Suprapubic skin (tissue), 4 donors: ENCODE data around the gene SNX24.

Experiments
- EP300 ChIP-seq: sonication (generic); formaldehyde crosslinking; IDR thresholded peaks from one replicate; pipeline ENCODE4 v1.6.1; 2017; ENCODE audit warnings: antibody characterized with exemption
- POLR2A ChIP-seq, 2 donors: fragments of 450-650 bp; IDR thresholded peaks; one replicate each; pipeline ENCODE4 v1.6.1; 2017; ENCODE audit warnings: antibody characterized with exemption in 2 of 2, mild to moderate bottlenecking in 2 of 2, moderate library complexity in 2 of 2
- POLR2AphosphoS5 ChIP-seq, 3 donors: sonication (generic); formaldehyde crosslinking; IDR thresholded peaks; one replicate each; pipeline ENCODE4 v1.6.1; 2017; ENCODE audit warnings: antibody characterized with exemption in 3 of 3
- TF ChIP-seq, protein P1 (sequence below), 2 donors: fragments of 200-600 bp in 1 of 2; fragments of 450-650 bp in 1 of 2; sonication (generic) in 1 of 2; IDR thresholded peaks; one replicate each; pipeline ENCODE4 v1.5.1; 2016 to 2019; ENCODE audit warnings: antibody characterized with exemption in 2 of 2, mild to moderate bottlenecking in 1 of 2, moderate library complexity in 1 of 2

DNA sequence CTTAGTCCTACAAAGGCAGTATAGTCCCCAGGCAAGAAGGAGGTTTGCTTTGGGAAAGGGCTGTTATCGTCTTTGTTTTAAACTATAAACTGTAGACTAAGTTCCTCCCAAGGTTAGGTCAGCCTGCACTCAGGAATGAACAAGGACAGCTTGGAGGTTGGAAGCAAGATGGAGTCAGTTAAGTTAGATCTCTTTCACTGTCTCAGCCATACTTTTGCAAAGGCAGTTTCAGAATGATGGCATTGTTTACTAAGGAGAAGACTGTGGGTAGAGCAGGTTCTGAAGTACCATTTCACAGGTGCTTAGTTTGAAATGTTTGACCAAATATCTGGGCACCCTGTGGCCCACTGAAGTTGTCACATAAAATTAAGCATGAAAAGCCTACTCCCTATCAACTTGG, 19.4 kb downstream of the SNX24 start:
- TF ChIP-seq, protein P1, sequence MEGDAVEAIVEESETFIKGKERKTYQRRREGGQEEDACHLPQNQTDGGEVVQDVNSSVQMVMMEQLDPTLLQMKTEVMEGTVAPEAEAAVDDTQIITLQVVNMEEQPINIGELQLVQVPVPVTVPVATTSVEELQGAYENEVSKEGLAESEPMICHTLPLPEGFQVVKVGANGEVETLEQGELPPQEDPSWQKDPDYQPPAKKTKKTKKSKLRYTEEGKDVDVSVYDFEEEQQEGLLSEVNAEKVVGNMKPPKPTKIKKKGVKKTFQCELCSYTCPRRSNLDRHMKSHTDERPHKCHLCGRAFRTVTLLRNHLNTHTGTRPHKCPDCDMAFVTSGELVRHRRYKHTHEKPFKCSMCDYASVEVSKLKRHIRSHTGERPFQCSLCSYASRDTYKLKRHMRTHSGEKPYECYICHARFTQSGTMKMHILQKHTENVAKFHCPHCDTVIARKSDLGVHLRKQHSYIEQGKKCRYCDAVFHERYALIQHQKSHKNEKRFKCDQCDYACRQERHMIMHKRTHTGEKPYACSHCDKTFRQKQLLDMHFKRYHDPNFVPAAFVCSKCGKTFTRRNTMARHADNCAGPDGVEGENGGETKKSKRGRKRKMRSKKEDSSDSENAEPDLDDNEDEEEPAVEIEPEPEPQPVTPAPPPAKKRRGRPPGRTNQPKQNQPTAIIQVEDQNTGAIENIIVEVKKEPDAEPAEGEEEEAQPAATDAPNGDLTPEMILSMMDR (IDR thresholded peaks at IDR 0.05) = no peak
- TF ChIP-seq POLR2A (IDR thresholded peaks at IDR 0.05) (no peak), EP300 (no peak), POLR2AphosphoS5 (IDR thresholded peaks at IDR 0.05) (no peak)
